DOHH2 (cell line): ENCODE data around the gene MALAT1.

ENCODE experiments used
- H3F3A ChIP-seq: fragments of 200-600 bp; sonication (generic), shearing (Covaris generic); 2 replicates; pipeline ENCODE4 v1.6.0; 2016; ENCODE audit warnings: antibody characterized with exemption, mild to moderate bottlenecking; ENCODE audit not compliant: control insufficient read depth, insufficient read depth
- H3K27ac ChIP-seq: fragments of 200-600 bp; sonication (generic); 2 replicates; pipeline ENCODE4 v1.5.1; 2014; ENCODE audit warnings: low read depth, mild to moderate bottlenecking, low read length, moderate library complexity
- H3K27me3 ChIP-seq: fragments of 200-600 bp; sonication (generic); 2 replicates; pipeline ENCODE4 v1.6.1; 2014; ENCODE audit warnings: mild to moderate bottlenecking, low read length, mixed read lengths; ENCODE audit not compliant: control insufficient read depth
- H3K36me3 ChIP-seq: fragments of 200-600 bp; sonication (generic); 2 replicates; pipeline ENCODE4 v1.6.1; 2014; ENCODE audit warnings: mild to moderate bottlenecking, low read length, moderate library complexity, mixed read lengths; ENCODE audit not compliant: control insufficient read depth
- H3K4me1 ChIP-seq: fragments of 200-600 bp; sonication (generic); 2 replicates; pipeline ENCODE4 v1.6.1; 2014; ENCODE audit warnings: mild to moderate bottlenecking, low read length, mixed read lengths; ENCODE audit not compliant: control insufficient read depth
- H3K4me2 ChIP-seq: fragments of 200-600 bp; sonication (generic); 2 replicates; pipeline ENCODE4 v1.6.0; 2014; ENCODE audit warnings: mild to moderate bottlenecking, low read length, moderate library complexity
- H3K4me3 ChIP-seq: fragments of 200-600 bp; sonication (generic); 2 replicates; pipeline ENCODE4 v1.5.1; 2014; ENCODE audit warnings: mild to moderate bottlenecking, low read length, mixed read lengths
- H3K79me2 ChIP-seq: fragments of 200-600 bp; sonication (generic); 2 replicates; pipeline ENCODE4 v1.6.1; 2014; ENCODE audit warnings: mild to moderate bottlenecking, low read length, mixed read lengths; ENCODE audit not compliant: control insufficient read depth
- H3K9me2 ChIP-seq: fragments of 200-600 bp; sonication (generic); replicated peaks from 2 replicates; pipeline ENCODE4 v1.6.1; 2014; ENCODE audit warnings: mild to moderate bottlenecking, low read length, mixed read lengths; ENCODE audit not compliant: control insufficient read depth
- H3K9me3 ChIP-seq: fragments of 200-600 bp; sonication (generic); 2 replicates; pipeline ENCODE4 v1.6.1; 2014; ENCODE audit warnings: antibody characterized with exemption, low read length, mixed read lengths; ENCODE audit not compliant: control insufficient read depth, insufficient read depth
- H4K20me1 ChIP-seq: fragments of 200-600 bp; sonication (generic); 2 replicates; pipeline ENCODE4 v1.6.0; 2014; ENCODE audit warnings: low read depth, mild to moderate bottlenecking, antibody characterized with exemption, low read length, moderate library complexity; ENCODE audit not compliant: control insufficient read depth, insufficient read depth
- CTCF ChIP-seq: fragments of 200-600 bp; sonication (generic); IDR thresholded peaks from one replicate; pipeline ENCODE4 v1.5.1; 2014; ENCODE audit warnings: antibody characterized with exemption, mild to moderate bottlenecking, low read depth, low read length; ENCODE audit not compliant: poor library complexity, severe bottlenecking
- EZH2phosphoT487 ChIP-seq: fragments of 200-600 bp; sonication (generic); IDR thresholded peaks from 2 replicates; pipeline ENCODE4 v1.6.1; 2017; ENCODE audit warnings: borderline replicate concordance, mild to moderate bottlenecking, antibody characterized with exemption, low read length, moderate library complexity, mixed read lengths

The MALAT1 gene

GRCh38 chr11:65482306-65482850 is 16.5 kb upstream of the MALAT1 start:
- no peaks in the 10 kb centered on the region for H3K27me3 ChIP-seq
- H3K4me2 ChIP-seq, result no peak overlapping the region
- no peaks in the 10 kb centered on the region for H3K9me3 ChIP-seq
- H3F3A ChIP-seq, result 0 out of 2 replicates have a peak, but pooled peaks cover 3% of the 10 kb centered on the region
- H3K27ac ChIP-seq, result no peak overlapping the region
- H3K4me3 ChIP-seq, result no peak overlapping the region
- H4K20me1 ChIP-seq, result no peaks in the 10 kb centered on the region
- peaks cover 6% of the 10 kb centered on the region for H3K79me2 ChIP-seq
- H3K36me3 ChIP-seq, result no peaks in the 10 kb centered on the region
- TF ChIP-seq EZH2phosphoT487 (no peak), CTCF (no peak)
- H3K9me2 ChIP-seq, result no peaks in the 10 kb centered on the region
- peaks cover 31% of the 10 kb centered on the region for H3K4me1 ChIP-seq

- H3K27ac ChIP-seq, result no peak overlapping the region
- H3K4me3 ChIP-seq, result no peak overlapping the region
- H3K4me2 ChIP-seq, result no peak overlapping the region
- TF ChIP-seq CTCF (no peak), EZH2phosphoT487 (no peak)
- H3K9me2 ChIP-seq, result no peaks in the 10 kb centered on the region
- H3K79me2 ChIP-seq, result no peaks in the 10 kb centered on the region
- 0 out of 2 replicates have a peak, but pooled peaks cover 3% of the 10 kb centered on the region for H3F3A ChIP-seq
- no peaks in the 10 kb centered on the region for H4K20me1 ChIP-seq
- H3K36me3 ChIP-seq, result no peaks in the 10 kb centered on the region
- peaks cover 46% of the 10 kb centered on the region for H3K4me1 ChIP-seq
- H3K27me3 ChIP-seq, result no peaks in the 10 kb centered on the region
- no peaks in the 10 kb centered on the region for H3K9me3 ChIP-seq
Measured at GRCh38 chr11:65485920-65486219, 13.0 kb upstream of the MALAT1 start.

GRCh38 chr11:65486570-65487466 is 12.0 kb upstream of the MALAT1 start:
- no peak for TF ChIP-seq EZH2phosphoT487
- no peak for TF ChIP-seq CTCF
- 0 out of 2 replicates have a peak, but pooled peaks cover 3% of the 10 kb centered on the region for H3F3A ChIP-seq
- no peaks in the 10 kb centered on the region for H3K9me3 ChIP-seq
- H3K79me2 ChIP-seq, result no peaks in the 10 kb centered on the region
- H3K27me3 ChIP-seq, result no peaks in the 10 kb centered on the region
- peak overlapping the region; percentile 77 for H3K27ac ChIP-seq
- H3K9me2 ChIP-seq, result no peaks in the 10 kb centered on the region
- peak overlapping the region; percentile 65 for H3K4me3 ChIP-seq
- peak overlapping the region; percentile 88 for H3K4me2 ChIP-seq
- no peaks in the 10 kb centered on the region for H4K20me1 ChIP-seq
- no peaks in the 10 kb centered on the region for H3K36me3 ChIP-seq
- peaks cover 56% of the 10 kb centered on the region for H3K4me1 ChIP-seq
